IPS-18a (cell line): ENCODE measurements around the gene TBL3.

ENCODE experiments used
- H3K27ac ChIP-seq: one replicate; pipeline ENCODE4 v1.5.1; 2013; ENCODE audit warnings: low read length
- H3K27me3 ChIP-seq: one replicate; pipeline ENCODE4 v1.6.1; 2013; ENCODE audit warnings: mild to moderate bottlenecking, low read length; ENCODE audit not compliant: control insufficient read depth, insufficient read depth
- H3K36me3 ChIP-seq: one replicate; pipeline ENCODE4 v1.6.1; 2013; ENCODE audit warnings: low read depth, low read length; ENCODE audit not compliant: control insufficient read depth
- H3K4me1 ChIP-seq: one replicate; pipeline ENCODE4 v1.6.1; 2013; ENCODE audit warnings: low read depth, low read length; ENCODE audit not compliant: control insufficient read depth
- H3K4me3 ChIP-seq: one replicate; pipeline ENCODE4 v1.5.1; 2013; ENCODE audit warnings: low read length
- H3K9ac ChIP-seq: one replicate; pipeline ENCODE4 v1.6.1; 2013; ENCODE audit warnings: mild to moderate bottlenecking, low read length, moderate library complexity
- H3K9me3 ChIP-seq: one replicate; pipeline ENCODE4 v1.6.1; 2013; ENCODE audit warnings: low read depth, low read length; ENCODE audit not compliant: control insufficient read depth

Gene TBL3

GRCh38 chr16:1971796-1972489, at the start of gene TBL3:
Gene TBL3 (plus strand): TSS chr16:1972053. CDS start chr16:1972165, 112 bp downstream.
- Histone ChIP-seq H3K27me3 (no peaks in the 10 kb centered on the region), H3K4me3 (peak within 1 kb of the TSS; percentile 71), H3K9me3 (no peaks in the 10 kb centered on the region), H3K4me1 (no peaks in the 10 kb centered on the region), H3K27ac (peak within 1 kb of the TSS; percentile 25), H3K9ac (peak within 1 kb of the TSS; percentile 70), H3K36me3 (peaks cover 26% of the 10 kb centered on the region)

- Histone ChIP-seq H3K4me3 (no peak overlapping the region), H3K27ac (no peak overlapping the region), H3K36me3 (no peaks in the 10 kb centered on the region), H3K9ac (no peak overlapping the region), H3K27me3 (peaks cover 65% of the 10 kb centered on the region), H3K4me1 (peaks cover 6% of the 10 kb centered on the region), H3K9me3 (no peaks in the 10 kb centered on the region)
Measured at GRCh38 chr16:1922357-1922756, 49.5 kb upstream of the TBL3 start.

- Histone ChIP-seq H3K36me3 (no peaks in the 10 kb centered on the region), H3K4me1 (peaks cover 5% of the 10 kb centered on the region), H3K27me3 (peaks cover 58% of the 10 kb centered on the region), H3K4me3 (peak overlapping the region; percentile 19), H3K27ac (no peak overlapping the region), H3K9ac (no peak overlapping the region), H3K9me3 (no peaks in the 10 kb centered on the region)
Measured at GRCh38 chr16:1923299-1924034, 48.4 kb upstream of the TBL3 start.

- Histone ChIP-seq H3K9ac (no peak overlapping the region), H3K9me3 (no peaks in the 10 kb centered on the region), H3K4me3 (peak overlapping the region; percentile 19), H3K36me3 (no peaks in the 10 kb centered on the region), H3K4me1 (peaks cover 5% of the 10 kb centered on the region), H3K27ac (no peak overlapping the region), H3K27me3 (peaks cover 52% of the 10 kb centered on the region)
Measured at GRCh38 chr16:1924095-1924494, 47.8 kb upstream of the TBL3 start.

GRCh38 chr16:1926271-1926670, 45.6 kb upstream of the TBL3 start:
- H3K9me3 ChIP-seq = no peaks in the 10 kb centered on the region
- no peak overlapping the region for H3K9ac ChIP-seq
- no peaks in the 10 kb centered on the region for H3K4me1 ChIP-seq
- H3K27ac ChIP-seq = no peak overlapping the region
- peaks cover 43% of the 10 kb centered on the region for H3K27me3 ChIP-seq
- H3K4me3 ChIP-seq = no peak overlapping the region
- no peaks in the 10 kb centered on the region for H3K36me3 ChIP-seq

GRCh38 chr16:1929105-1929504, 42.7 kb upstream of the TBL3 start:
- Histone ChIP-seq H3K36me3 (no peaks in the 10 kb centered on the region), H3K9me3 (no peaks in the 10 kb centered on the region), H3K4me1 (no peaks in the 10 kb centered on the region), H3K4me3 (peak overlapping the region; percentile 46), H3K27ac (no peak overlapping the region), H3K9ac (no peak overlapping the region), H3K27me3 (peaks cover 18% of the 10 kb centered on the region)

- H3K9ac ChIP-seq = no peak overlapping the region
- no peaks in the 10 kb centered on the region for H3K9me3 ChIP-seq
- no peaks in the 10 kb centered on the region for H3K4me1 ChIP-seq
- H3K27me3 ChIP-seq = peaks cover 13% of the 10 kb centered on the region
- H3K36me3 ChIP-seq = no peaks in the 10 kb centered on the region
- H3K27ac ChIP-seq = no peak overlapping the region
- peak overlapping the region; percentile 46 for H3K4me3 ChIP-seq
Measured at GRCh38 chr16:1929578-1930337, 42.1 kb upstream of the TBL3 start.

GRCh38 chr16:1930338-1930720, 41.5 kb upstream of the TBL3 start:
- H3K9ac ChIP-seq = no peak overlapping the region
- H3K27ac ChIP-seq = no peak overlapping the region
- no peaks in the 10 kb centered on the region for H3K36me3 ChIP-seq
- H3K4me3 ChIP-seq = no peak overlapping the region
- no peaks in the 10 kb centered on the region for H3K9me3 ChIP-seq
- no peaks in the 10 kb centered on the region for H3K4me1 ChIP-seq
- peaks cover 13% of the 10 kb centered on the region for H3K27me3 ChIP-seq

- no peak overlapping the region for H3K4me3 ChIP-seq
- no peaks in the 10 kb centered on the region for H3K36me3 ChIP-seq
- no peaks in the 10 kb centered on the region for H3K4me1 ChIP-seq
- H3K9me3 ChIP-seq = no peaks in the 10 kb centered on the region
- H3K27me3 ChIP-seq = peaks cover 13% of the 10 kb centered on the region
- no peak overlapping the region for H3K9ac ChIP-seq
- no peak overlapping the region for H3K27ac ChIP-seq
Measured at GRCh38 chr16:1932050-1933028, 39.5 kb upstream of the TBL3 start.

GRCh38 chr16:1933097-1933661, 38.7 kb upstream of the TBL3 start:
- Histone ChIP-seq H3K4me1 (no peaks in the 10 kb centered on the region), H3K27ac (no peak overlapping the region), H3K9ac (no peak overlapping the region), H3K9me3 (no peaks in the 10 kb centered on the region), H3K4me3 (no peak overlapping the region), H3K27me3 (peaks cover 13% of the 10 kb centered on the region), H3K36me3 (no peaks in the 10 kb centered on the region)
